Measurements from ENCODE around the gene PHACTR1.

Gene PHACTR1

DNA sequence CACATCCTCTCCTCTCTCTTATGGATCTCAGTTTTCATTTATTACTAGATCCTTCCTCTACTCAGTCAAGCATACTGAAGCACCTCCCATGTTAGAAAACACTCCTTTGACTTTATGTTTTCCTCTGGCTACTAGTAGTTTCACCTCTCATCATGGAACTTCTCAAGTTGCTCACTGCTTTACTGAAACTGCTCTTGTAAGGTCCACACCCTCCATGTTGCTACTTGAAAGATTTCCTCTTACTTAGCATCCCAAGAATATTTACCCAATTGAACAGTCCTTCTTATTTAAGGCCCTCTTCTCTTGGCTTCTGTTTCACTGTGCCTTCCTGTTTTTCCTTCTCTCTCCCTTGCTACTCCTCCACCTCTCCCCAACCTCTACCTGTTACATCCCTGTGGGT is 381.4 kb downstream of the PHACTR1 start:
- no peaks in the 10 kb centered on the region for H3K9me3 ChIP-seq (ENCODE audit: control insufficient read depth, low read length)
- H3K9ac ChIP-seq (ENCODE audit: low read length) = no peak overlapping the region
- peaks cover 9% of the 10 kb centered on the region for H3K4me1 ChIP-seq (ENCODE audit: control insufficient read depth, insufficient read depth, low read length)
- no peaks in the 10 kb centered on the region for H3K36me3 ChIP-seq (ENCODE audit: control insufficient read depth, insufficient read depth, low read length, severe bottlenecking)
- DNase-seq (ENCODE audit: low read depth) = no peak
- no peak overlapping the region for H3K4me3 ChIP-seq (ENCODE audit: low read length)
- no peaks in the 10 kb centered on the region for H3K27me3 ChIP-seq (replicated peaks; ENCODE audit: control insufficient read depth, insufficient read depth, low read length)

DNA sequence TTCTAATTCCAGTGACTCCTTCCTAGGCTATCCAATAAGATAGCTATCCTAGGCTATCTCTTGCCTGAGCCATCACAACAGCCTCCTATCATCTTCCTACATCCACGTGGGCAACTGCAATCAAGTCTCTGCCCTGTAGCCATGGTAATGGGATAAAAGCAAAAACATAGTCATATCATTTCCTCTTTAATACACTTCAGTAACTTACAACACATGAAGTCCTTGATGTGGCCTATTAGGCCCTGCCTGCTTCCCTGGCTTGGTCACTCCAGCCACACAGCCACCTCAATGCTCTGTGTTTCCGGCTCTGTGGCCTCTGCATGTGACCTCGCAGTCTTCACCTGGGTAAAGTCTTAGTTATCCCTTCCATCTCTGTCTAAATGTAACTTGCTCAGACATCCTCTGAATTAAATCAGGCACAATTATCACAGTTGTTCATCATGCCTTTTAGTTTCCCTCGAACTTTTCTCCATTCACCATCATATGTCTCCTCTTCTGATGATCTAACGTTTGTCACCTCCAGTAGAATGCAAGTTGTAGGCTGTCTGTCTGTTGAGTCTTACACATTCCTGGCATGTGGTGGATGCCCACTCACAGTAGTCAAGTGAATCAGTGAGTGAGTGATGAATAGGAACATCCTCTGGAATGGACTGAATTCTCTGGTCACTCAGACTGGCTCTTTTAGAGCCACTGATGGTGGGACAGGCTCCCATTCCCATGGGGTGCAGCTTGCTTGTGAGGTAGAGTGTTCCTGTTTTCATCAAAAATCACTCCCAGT is 382.4 kb downstream of the PHACTR1 start:
- H3K36me3 ChIP-seq (ENCODE audit: control insufficient read depth, insufficient read depth, low read length, severe bottlenecking) = no peaks in the 10 kb centered on the region
- H3K9me3 ChIP-seq (ENCODE audit: control insufficient read depth, low read length) = no peaks in the 10 kb centered on the region
- DNase-seq (ENCODE audit: low read depth) = no peak
- H3K4me3 ChIP-seq (ENCODE audit: low read length) = no peak overlapping the region
- no peak overlapping the region for H3K9ac ChIP-seq (ENCODE audit: low read length)
- H3K4me1 ChIP-seq (ENCODE audit: control insufficient read depth, insufficient read depth, low read length) = peaks cover 9% of the 10 kb centered on the region
- H3K27me3 ChIP-seq (replicated peaks; ENCODE audit: control insufficient read depth, insufficient read depth, low read length) = no peaks in the 10 kb centered on the region

DNA sequence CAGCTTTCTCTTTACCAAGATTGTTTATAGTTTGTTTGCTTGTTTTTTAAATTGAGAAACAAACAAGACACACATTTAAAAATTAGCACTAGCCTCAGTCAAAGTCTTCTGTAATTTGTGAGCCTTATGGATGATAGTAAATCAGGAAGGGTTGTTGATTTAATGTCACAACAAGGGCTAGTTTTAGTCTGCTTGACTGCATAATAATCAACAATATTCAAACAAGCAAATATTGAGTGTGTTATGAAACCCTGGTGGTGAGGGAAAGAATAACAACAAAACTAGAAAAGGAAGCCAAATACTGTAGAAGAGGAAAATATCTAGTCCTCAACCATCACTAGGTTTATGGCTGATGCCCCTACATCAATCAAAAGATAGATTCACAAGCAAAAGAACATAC is 383.2 kb downstream of the PHACTR1 start:
- H3K4me3 ChIP-seq (ENCODE audit: low read length) = no peak overlapping the region
- H3K27me3 ChIP-seq (replicated peaks; ENCODE audit: control insufficient read depth, insufficient read depth, low read length) = no peaks in the 10 kb centered on the region
- peaks cover 9% of the 10 kb centered on the region for H3K4me1 ChIP-seq (ENCODE audit: control insufficient read depth, insufficient read depth, low read length)
- no peaks in the 10 kb centered on the region for H3K9me3 ChIP-seq (ENCODE audit: control insufficient read depth, low read length)
- no peak for DNase-seq (ENCODE audit: low read depth)
- no peak overlapping the region for H3K9ac ChIP-seq (ENCODE audit: low read length)
- no peaks in the 10 kb centered on the region for H3K36me3 ChIP-seq (ENCODE audit: control insufficient read depth, insufficient read depth, low read length, severe bottlenecking)

DNA sequence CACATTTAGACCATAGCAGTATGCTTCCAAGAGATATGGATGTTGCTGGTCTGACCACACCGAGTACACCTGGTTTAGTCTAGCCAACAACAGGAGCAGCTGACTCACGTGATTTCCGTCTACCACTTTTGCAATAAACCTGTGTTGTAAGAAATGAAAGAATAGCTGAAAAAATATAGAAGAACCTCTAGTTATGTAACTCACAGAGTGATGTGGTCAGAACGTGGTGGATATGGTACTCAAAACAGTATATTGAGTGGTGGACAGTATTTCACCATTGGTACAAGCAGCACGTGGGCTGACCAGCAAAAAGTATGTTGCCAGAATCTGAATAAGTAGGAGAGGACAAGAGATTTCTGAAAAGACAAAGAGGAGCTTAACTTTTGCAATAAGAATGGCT is 384.8 kb downstream of the PHACTR1 start:
- DNase-seq (ENCODE audit: low read depth) = no peak
- H3K36me3 ChIP-seq (ENCODE audit: control insufficient read depth, insufficient read depth, low read length, severe bottlenecking) = no peaks in the 10 kb centered on the region

DNA sequence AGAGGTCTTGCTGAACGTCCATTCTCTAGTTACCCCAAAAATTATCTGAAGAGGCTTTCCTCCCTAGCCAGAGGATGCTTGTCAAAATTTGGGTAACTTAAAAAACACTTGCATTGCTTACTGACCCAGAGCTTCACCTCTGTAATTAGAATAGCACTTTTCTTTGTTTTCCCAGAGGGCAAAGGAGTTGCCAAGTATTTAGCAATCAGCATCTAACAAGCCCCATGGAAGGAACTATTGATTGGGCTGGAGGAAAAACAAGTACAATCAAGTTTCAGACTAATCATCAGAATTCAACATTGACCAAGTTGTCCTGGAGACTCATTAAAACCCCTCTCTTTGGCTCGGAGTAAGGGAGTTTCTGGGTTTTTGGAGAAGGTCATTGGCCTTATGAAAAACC is 385.4 kb downstream of the PHACTR1 start:
- DNase-seq (ENCODE audit: low read depth) = no peak
- H3K4me3 ChIP-seq (ENCODE audit: low read length) = no peak overlapping the region
- no peaks in the 10 kb centered on the region for H3K9me3 ChIP-seq (ENCODE audit: control insufficient read depth, low read length)
- no peaks in the 10 kb centered on the region for H3K36me3 ChIP-seq (ENCODE audit: control insufficient read depth, insufficient read depth, low read length, severe bottlenecking)
- H3K4me1 ChIP-seq (ENCODE audit: control insufficient read depth, insufficient read depth, low read length) = peaks cover 5% of the 10 kb centered on the region
- H3K27me3 ChIP-seq (replicated peaks; ENCODE audit: control insufficient read depth, insufficient read depth, low read length) = no peaks in the 10 kb centered on the region
- no peak overlapping the region for H3K9ac ChIP-seq (ENCODE audit: low read length)

More for the DNA sequence above, 384.8 kb downstream of the PHACTR1 start:
- no peaks in the 10 kb centered on the region for H3K27me3 ChIP-seq (replicated peaks; ENCODE audit: control insufficient read depth, insufficient read depth, low read length)
- peaks cover 9% of the 10 kb centered on the region for H3K4me1 ChIP-seq (ENCODE audit: control insufficient read depth, insufficient read depth, low read length)
- H3K9me3 ChIP-seq (ENCODE audit: control insufficient read depth, low read length) = no peaks in the 10 kb centered on the region
- H3K4me3 ChIP-seq (ENCODE audit: low read length) = no peak overlapping the region
- H3K9ac ChIP-seq (ENCODE audit: low read length) = no peak overlapping the region

DNA sequence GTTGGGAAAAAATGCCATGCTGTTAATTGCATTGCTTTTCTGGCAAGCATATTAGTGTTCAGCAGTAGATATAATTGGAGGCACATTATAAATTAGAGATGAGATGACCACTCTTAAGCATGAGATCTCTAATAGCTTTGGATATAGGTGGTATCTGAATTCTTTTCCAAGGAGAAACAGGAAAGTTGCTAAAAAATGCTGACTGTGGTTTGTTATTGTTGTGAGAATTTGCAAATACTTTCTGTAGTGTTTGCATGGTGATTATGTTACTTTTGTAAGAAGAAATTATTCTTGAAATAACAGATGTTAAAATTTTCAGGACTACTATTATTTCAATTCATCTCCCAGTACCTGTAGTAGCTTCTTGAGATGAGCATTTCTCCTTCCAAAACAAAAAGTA is 386.6 kb downstream of the PHACTR1 start:
- Histone ChIP-seq H3K9me3 (ENCODE audit: control insufficient read depth, low read length) (no peaks in the 10 kb centered on the region), H3K36me3 (ENCODE audit: control insufficient read depth, insufficient read depth, low read length, severe bottlenecking) (no peaks in the 10 kb centered on the region), H3K4me1 (ENCODE audit: control insufficient read depth, insufficient read depth, low read length) (no peaks in the 10 kb centered on the region), H3K4me3 (ENCODE audit: low read length) (no peak overlapping the region), H3K9ac (ENCODE audit: low read length) (no peak overlapping the region), H3K27me3 (replicated peaks; ENCODE audit: control insufficient read depth, insufficient read depth, low read length) (no peaks in the 10 kb centered on the region)
- no peak for DNase-seq (ENCODE audit: low read depth)

DNA sequence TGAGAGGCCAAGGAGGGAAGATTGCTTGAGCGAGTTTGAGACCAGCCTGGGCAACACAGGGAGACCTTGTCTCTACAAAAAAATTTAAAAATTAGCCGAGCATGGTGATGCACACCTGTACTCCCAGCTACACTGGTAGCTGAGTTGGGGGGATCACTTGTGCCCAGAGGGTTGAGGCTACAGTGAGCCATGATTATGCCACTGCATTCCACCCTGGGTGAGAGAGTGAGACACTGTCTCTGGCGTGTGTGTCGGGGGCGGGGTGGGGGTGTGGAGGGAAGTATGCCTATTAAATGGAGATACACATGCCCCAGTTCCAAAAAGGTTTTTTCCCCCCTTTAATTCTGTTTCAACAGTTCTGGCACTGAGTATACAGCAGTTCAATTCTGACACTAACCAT is 388.6 kb downstream of the PHACTR1 start:
- no peak for DNase-seq (ENCODE audit: low read depth)
- H3K9me3 ChIP-seq (ENCODE audit: control insufficient read depth, low read length) = peaks cover under 1% of the 10 kb centered on the region
- no peak overlapping the region for H3K9ac ChIP-seq (ENCODE audit: low read length)
- H3K36me3 ChIP-seq (ENCODE audit: control insufficient read depth, insufficient read depth, low read length, severe bottlenecking) = no peaks in the 10 kb centered on the region
- no peaks in the 10 kb centered on the region for H3K27me3 ChIP-seq (replicated peaks; ENCODE audit: control insufficient read depth, insufficient read depth, low read length)
- H3K4me1 ChIP-seq (ENCODE audit: control insufficient read depth, insufficient read depth, low read length) = no peaks in the 10 kb centered on the region
- H3K4me3 ChIP-seq (ENCODE audit: low read length) = no peak overlapping the region

DNA sequence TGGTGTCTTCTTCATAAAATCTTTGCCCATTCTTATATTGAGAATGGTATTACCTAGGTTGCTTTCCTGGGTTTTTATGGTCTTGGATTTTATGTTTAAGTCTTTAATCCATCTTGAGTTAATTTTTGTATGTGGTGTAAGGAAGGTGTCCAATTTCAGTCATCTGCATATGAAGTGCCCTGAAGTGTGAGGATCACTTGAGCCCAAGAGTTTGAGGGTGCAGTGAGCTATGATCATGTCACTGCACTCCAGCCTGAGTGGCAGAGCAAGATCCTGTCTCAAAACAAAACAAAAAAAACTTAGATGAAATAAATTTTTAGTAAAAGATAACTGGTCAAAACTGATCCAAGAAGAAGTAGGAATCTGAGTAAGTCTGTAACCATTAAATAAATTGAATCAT is 396.4 kb downstream of the PHACTR1 start:
- DNase-seq (ENCODE audit: low read depth) = no peak
- Histone ChIP-seq H3K4me3 (ENCODE audit: low read length) (no peak overlapping the region), H3K27me3 (replicated peaks; ENCODE audit: control insufficient read depth, insufficient read depth, low read length) (no peaks in the 10 kb centered on the region), H3K4me1 (ENCODE audit: control insufficient read depth, insufficient read depth, low read length) (no peaks in the 10 kb centered on the region), H3K9ac (ENCODE audit: low read length) (no peak overlapping the region), H3K9me3 (ENCODE audit: control insufficient read depth, low read length) (peaks cover 7% of the 10 kb centered on the region), H3K36me3 (ENCODE audit: control insufficient read depth, insufficient read depth, low read length, severe bottlenecking) (no peaks in the 10 kb centered on the region)

DNA sequence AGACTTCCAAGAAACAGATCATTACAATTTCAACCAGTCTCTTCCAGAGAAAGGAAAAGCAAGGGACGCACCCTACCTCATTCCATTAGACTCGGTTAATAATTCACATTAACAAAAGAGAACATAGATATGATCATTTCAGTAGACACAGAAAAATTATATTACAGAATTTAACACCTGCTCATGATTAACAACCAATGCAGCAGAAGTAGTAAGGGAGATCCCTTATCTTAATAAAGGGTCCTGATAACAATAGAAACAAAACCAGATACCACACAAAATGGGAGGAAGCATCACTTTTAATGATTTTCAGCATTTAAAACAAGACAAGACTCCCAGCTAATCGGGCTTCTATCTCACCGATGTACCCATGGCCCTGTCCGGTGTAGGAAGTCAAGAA is 396.8 kb downstream of the PHACTR1 start:
- Histone ChIP-seq H3K4me1 (ENCODE audit: control insufficient read depth, insufficient read depth, low read length) (no peaks in the 10 kb centered on the region), H3K36me3 (ENCODE audit: control insufficient read depth, insufficient read depth, low read length, severe bottlenecking) (no peaks in the 10 kb centered on the region), H3K4me3 (ENCODE audit: low read length) (no peak overlapping the region), H3K9me3 (ENCODE audit: control insufficient read depth, low read length) (peaks cover 7% of the 10 kb centered on the region), H3K27me3 (replicated peaks; ENCODE audit: control insufficient read depth, insufficient read depth, low read length) (no peaks in the 10 kb centered on the region), H3K9ac (ENCODE audit: low read length) (no peak overlapping the region)
- DNase-seq (ENCODE audit: low read depth) = no peak

DNA sequence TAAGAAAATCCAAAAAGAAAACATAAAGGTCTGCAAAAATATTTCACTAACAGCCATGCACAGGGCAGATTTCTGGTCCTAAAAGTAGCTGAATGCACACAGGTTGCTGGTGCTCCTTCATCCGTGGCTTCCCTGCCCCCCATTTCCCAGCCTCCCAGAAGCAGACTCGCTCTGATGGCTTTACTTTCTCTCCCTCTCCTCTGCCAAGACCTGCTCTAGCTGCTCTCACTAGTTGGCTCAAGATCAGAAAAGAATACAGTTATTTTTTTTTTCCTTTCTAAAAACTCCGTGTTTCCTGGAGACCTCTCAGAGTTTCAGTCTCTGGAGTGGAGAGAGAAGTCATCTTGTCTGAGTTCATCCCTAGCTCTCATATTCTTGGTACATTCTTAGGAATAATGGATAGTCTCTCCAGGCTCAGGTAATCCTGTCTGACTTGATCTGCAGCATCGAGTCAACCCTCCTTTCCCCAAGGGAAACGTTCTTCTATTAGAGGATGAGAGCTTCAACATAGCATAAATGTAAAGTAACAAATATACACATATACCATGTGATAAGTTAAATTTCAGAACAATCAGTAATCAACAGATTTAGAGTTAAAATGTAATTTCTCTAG is 397.5 kb downstream of the PHACTR1 start:
- peaks cover 7% of the 10 kb centered on the region for H3K9me3 ChIP-seq (ENCODE audit: control insufficient read depth, low read length)
- H3K9ac ChIP-seq (ENCODE audit: low read length) = no peak overlapping the region
- no peaks in the 10 kb centered on the region for H3K4me1 ChIP-seq (ENCODE audit: control insufficient read depth, insufficient read depth, low read length)

DNA sequence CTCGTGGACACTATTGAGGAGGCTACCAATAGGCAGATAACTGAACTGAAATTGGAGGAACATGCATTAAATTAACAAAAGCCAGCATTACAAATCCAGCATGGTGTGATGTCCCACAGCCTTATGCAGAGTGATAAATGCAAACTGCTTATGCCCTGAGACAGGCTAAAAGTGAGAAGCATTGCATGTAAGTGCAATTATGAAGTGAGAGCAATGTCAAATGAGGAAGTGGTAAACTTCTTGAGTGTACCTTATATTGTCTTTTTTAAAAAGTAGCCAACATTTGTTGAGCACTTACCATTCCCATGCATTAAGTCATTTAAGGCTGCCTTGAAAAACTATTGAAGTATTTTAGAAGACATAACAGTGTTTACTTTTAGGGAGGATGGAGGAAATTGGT is 399.6 kb downstream of the PHACTR1 start:
- Histone ChIP-seq H3K36me3 (ENCODE audit: control insufficient read depth, insufficient read depth, low read length, severe bottlenecking) (no peaks in the 10 kb centered on the region), H3K9ac (ENCODE audit: low read length) (no peak overlapping the region), H3K4me1 (ENCODE audit: control insufficient read depth, insufficient read depth, low read length) (no peaks in the 10 kb centered on the region), H3K27me3 (replicated peaks; ENCODE audit: control insufficient read depth, insufficient read depth, low read length) (no peaks in the 10 kb centered on the region), H3K4me3 (ENCODE audit: low read length) (no peak overlapping the region), H3K9me3 (ENCODE audit: control insufficient read depth, low read length) (no peaks in the 10 kb centered on the region)
- no peak for DNase-seq (ENCODE audit: low read depth)

More for the DNA sequence above, 397.5 kb downstream of the PHACTR1 start:
- Histone ChIP-seq H3K36me3 (ENCODE audit: control insufficient read depth, insufficient read depth, low read length, severe bottlenecking) (no peaks in the 10 kb centered on the region), H3K4me3 (ENCODE audit: low read length) (no peak overlapping the region), H3K27me3 (replicated peaks; ENCODE audit: control insufficient read depth, insufficient read depth, low read length) (no peaks in the 10 kb centered on the region)
- DNase-seq (ENCODE audit: low read depth) = no peak
